Astrocyte (in vitro differentiated cells and primary cell): Measurements from ENCODE around the gene SLC22A14.

ENCODE experiments used
- CTCF ChIP-seq: IDR thresholded peaks from 2 replicates; pipeline ENCODE4 v1.5.1; 2011; ENCODE audit warnings: low read depth, mild to moderate bottlenecking, inconsistent platforms, low read length, moderate library complexity; ENCODE audit not compliant: insufficient read depth
- EZH2 ChIP-seq: IDR thresholded peaks from 2 replicates; pipeline ENCODE4 v1.6.1; 2012; ENCODE audit warnings: mild to moderate bottlenecking, low read length, inconsistent platforms; ENCODE audit not compliant: insufficient read depth

- TF ChIP-seq CTCF (peak; percentile 44), EZH2 (no peak)
Observed at GRCh38 chr3:38297947-38298711, 16.0 kb downstream of the SLC22A14 start.
